Karpas-422 (cell line): ENCODE measurements around the gene ABHD11. TPM values are rescaled to one million over a fixed set of nuclear protein-coding genes. Genes with fewer than 3 reads are reported as not detected.

Experiments used
- DNase-seq: peaks from one replicate; pipeline ENCODE4 v3.0.0-alpha.2; 2015
- H2AFZ ChIP-seq: fragments of 200-600 bp; sonication (generic); 2 replicates; pipeline ENCODE4 v1.6.1; 2014; ENCODE audit warnings: antibody characterized with exemption, low read length, mixed read lengths
- H3K27ac ChIP-seq: fragments of 200-600 bp; sonication (generic); 2 replicates; pipeline ENCODE4 v1.5.1; 2014; ENCODE audit warnings: mild to moderate bottlenecking, low read length, moderate library complexity
- H3K27me3 ChIP-seq: fragments of 200-600 bp; sonication (generic); 2 replicates; pipeline ENCODE4 v1.6.1; 2014; ENCODE audit warnings: low read length, mixed read lengths
- H3K36me3 ChIP-seq: fragments of 200-600 bp; sonication (generic); 2 replicates; pipeline ENCODE4 v1.6.1; 2014; ENCODE audit warnings: low read length, mixed read lengths; ENCODE audit not compliant: insufficient read depth
- H3K4me1 ChIP-seq: fragments of 200-600 bp; sonication (generic); 2 replicates; pipeline ENCODE4 v1.6.1; 2014; ENCODE audit warnings: mild to moderate bottlenecking, low read length, mixed read lengths
- H3K4me2 ChIP-seq: fragments of 200-600 bp; sonication (generic); 2 replicates; pipeline ENCODE4 v1.6.1; 2014; ENCODE audit warnings: low read length, low read depth, mild to moderate bottlenecking; ENCODE audit not compliant: poor library complexity, severe bottlenecking
- H3K4me3 ChIP-seq: fragments of 200-600 bp; sonication (generic); 2 replicates; pipeline ENCODE4 v1.5.1; 2014; ENCODE audit warnings: mild to moderate bottlenecking, antibody characterized with exemption, low read length, mixed read lengths
- H3K79me2 ChIP-seq: fragments of 200-600 bp; sonication (generic); 2 replicates; pipeline ENCODE4 v1.6.1; 2014; ENCODE audit warnings: mild to moderate bottlenecking, low read length, mixed read lengths
- H3K9ac ChIP-seq: fragments of 200-600 bp; sonication (generic); 2 replicates; pipeline ENCODE4 v1.6.0; 2014; ENCODE audit warnings: low read length
- H3K9me2 ChIP-seq: fragments of 200-600 bp; sonication (generic), shearing (Covaris generic); replicated peaks from 2 replicates; pipeline ENCODE4 v1.6.0; 2014; ENCODE audit warnings: mild to moderate bottlenecking, low read length, moderate library complexity; ENCODE audit not compliant: insufficient read depth
- H3K9me3 ChIP-seq: fragments of 300-700, 200-600 bp; sonication (generic); 2 replicates; pipeline ENCODE4 v1.6.1; 2014; ENCODE audit warnings: low read length, mixed read lengths
- H4K20me1 ChIP-seq: fragments of 200-600 bp; sonication (generic); 2 replicates; pipeline ENCODE4 v1.6.1; 2014; ENCODE audit warnings: mild to moderate bottlenecking, antibody characterized with exemption, low read length, low read depth; ENCODE audit not compliant: insufficient read depth
- total RNA-seq: library from RNA; depleted of rRNA; stranded (reverse); fragments of >200 nt; shearing (Covaris generic); gene quantifications from 2 replicates; pipeline ENCODE4 v1.2.3, GENCODE V29; 2014; ENCODE audit warnings: low replicate concordance

The ABHD11 gene
- total RNA-seq, 1 experiment from 2014 or later: 14.3 TPM

GRCh38 chr7:73758581-73759138 is 20.1 kb upstream of the ABHD11 start:
- Histone ChIP-seq H3K9me3 (no peaks in the 10 kb centered on the region), H4K20me1 (no peaks in the 10 kb centered on the region), H3K4me3 (no peak overlapping the region), H3K9me2 (no peaks in the 10 kb centered on the region), H3K4me1 (no peaks in the 10 kb centered on the region), H2AFZ (no peak overlapping the region), H3K79me2 (no peaks in the 10 kb centered on the region), H3K27me3 (no peaks in the 10 kb centered on the region), H3K9ac (no peak overlapping the region), H3K4me2 (no peak overlapping the region), H3K36me3 (no peaks in the 10 kb centered on the region), H3K27ac (no peak overlapping the region)
- no peak for DNase-seq

- H3K4me1 ChIP-seq: no peaks in the 10 kb centered on the region
- no peak overlapping the region for H3K4me2 ChIP-seq
- no peak overlapping the region for H2AFZ ChIP-seq
- H3K4me3 ChIP-seq: no peak overlapping the region
- DNase-seq: no peak
- no peaks in the 10 kb centered on the region for H3K79me2 ChIP-seq
- no peaks in the 10 kb centered on the region for H4K20me1 ChIP-seq
- H3K36me3 ChIP-seq: no peaks in the 10 kb centered on the region
- no peaks in the 10 kb centered on the region for H3K27me3 ChIP-seq
- no peak overlapping the region for H3K27ac ChIP-seq
- H3K9me3 ChIP-seq: no peaks in the 10 kb centered on the region
- no peaks in the 10 kb centered on the region for H3K9me2 ChIP-seq
- no peak overlapping the region for H3K9ac ChIP-seq
Measured at GRCh38 chr7:73749931-73750776, 11.6 kb upstream of the ABHD11 start.

- Histone ChIP-seq H3K9me2 (no peaks in the 10 kb centered on the region), H2AFZ (no peak overlapping the region), H3K36me3 (no peaks in the 10 kb centered on the region), H3K79me2 (no peaks in the 10 kb centered on the region), H3K4me1 (no peaks in the 10 kb centered on the region), H3K9me3 (no peaks in the 10 kb centered on the region), H4K20me1 (no peaks in the 10 kb centered on the region), H3K27ac (no peak overlapping the region), H3K4me3 (no peak overlapping the region), H3K4me2 (no peak overlapping the region), H3K27me3 (no peaks in the 10 kb centered on the region), H3K9ac (no peak overlapping the region)
- no peak for DNase-seq
Measured at GRCh38 chr7:73746378-73746777, 7.8 kb upstream of the ABHD11 start.

- H3K9me3 ChIP-seq: no peaks in the 10 kb centered on the region
- H3K4me1 ChIP-seq: peaks cover 8% of the 10 kb centered on the region
- no peak overlapping the region for H2AFZ ChIP-seq
- no peak overlapping the region for H3K4me2 ChIP-seq
- no peak for DNase-seq
- H3K9ac ChIP-seq: no peak overlapping the region
- no peak overlapping the region for H3K4me3 ChIP-seq
- no peak overlapping the region for H3K27ac ChIP-seq
- no peaks in the 10 kb centered on the region for H3K79me2 ChIP-seq
- H3K27me3 ChIP-seq: no peaks in the 10 kb centered on the region
- no peaks in the 10 kb centered on the region for H3K9me2 ChIP-seq
- H4K20me1 ChIP-seq: no peaks in the 10 kb centered on the region
- H3K36me3 ChIP-seq: no peaks in the 10 kb centered on the region
Measured at GRCh38 chr7:73742753-73743641, 4.4 kb upstream of the ABHD11 start.

GRCh38 chr7:73742338-73742752 is 3.7 kb upstream of the ABHD11 start:
- Histone ChIP-seq H3K36me3 (no peaks in the 10 kb centered on the region), H3K9me2 (no peaks in the 10 kb centered on the region), H3K27me3 (no peaks in the 10 kb centered on the region), H3K9me3 (no peaks in the 10 kb centered on the region), H3K4me3 (no peak overlapping the region), H4K20me1 (peaks cover 6% of the 10 kb centered on the region), H3K4me2 (no peak overlapping the region), H3K79me2 (peaks cover 6% of the 10 kb centered on the region), H2AFZ (no peak overlapping the region), H3K27ac (no peak overlapping the region), H3K4me1 (peaks cover 15% of the 10 kb centered on the region), H3K9ac (no peak overlapping the region)
- no peak for DNase-seq

- Histone ChIP-seq H3K36me3 (no peaks in the 10 kb centered on the region), H3K9me3 (no peaks in the 10 kb centered on the region), H3K27ac (no peak overlapping the region), H4K20me1 (peaks cover 10% of the 10 kb centered on the region), H3K4me2 (no peak overlapping the region), H3K9me2 (no peaks in the 10 kb centered on the region), H2AFZ (no peak overlapping the region), H3K27me3 (no peaks in the 10 kb centered on the region), H3K4me1 (peaks cover 17% of the 10 kb centered on the region), H3K9ac (no peak overlapping the region), H3K4me3 (no peak overlapping the region), H3K79me2 (peaks cover 10% of the 10 kb centered on the region)
- DNase-seq: no peak
Measured at GRCh38 chr7:73741600-73741999, 3.0 kb upstream of the ABHD11 start.

GRCh38 chr7:73740771-73741170 is 2.2 kb upstream of the ABHD11 start:
- H3K4me2 ChIP-seq: no peak overlapping the region
- H3K36me3 ChIP-seq: no peaks in the 10 kb centered on the region

GRCh38 chr7:73740212-73740611 is 1.6 kb upstream of the ABHD11 start:
- no peak overlapping the region for H2AFZ ChIP-seq
- no peak overlapping the region for H3K27ac ChIP-seq
- no peaks in the 10 kb centered on the region for H3K36me3 ChIP-seq
- no peak overlapping the region for H3K9ac ChIP-seq
- H3K27me3 ChIP-seq: no peaks in the 10 kb centered on the region
- H3K4me1 ChIP-seq: peaks cover 17% of the 10 kb centered on the region
- peaks cover 10% of the 10 kb centered on the region for H4K20me1 ChIP-seq
- no peak overlapping the region for H3K4me2 ChIP-seq
- no peaks in the 10 kb centered on the region for H3K9me3 ChIP-seq
- no peaks in the 10 kb centered on the region for H3K9me2 ChIP-seq
- peaks cover 10% of the 10 kb centered on the region for H3K79me2 ChIP-seq
- DNase-seq: no peak
- no peak overlapping the region for H3K4me3 ChIP-seq

More at GRCh38 chr7:73740771-73741170, 2.2 kb upstream of the ABHD11 start:
- no peak for DNase-seq
- Histone ChIP-seq H3K27ac (no peak overlapping the region), H3K4me1 (peaks cover 17% of the 10 kb centered on the region), H3K9me3 (no peaks in the 10 kb centered on the region), H2AFZ (no peak overlapping the region), H3K79me2 (peaks cover 10% of the 10 kb centered on the region), H3K27me3 (no peaks in the 10 kb centered on the region), H3K4me3 (no peak overlapping the region), H3K9ac (no peak overlapping the region), H3K9me2 (no peaks in the 10 kb centered on the region), H4K20me1 (peaks cover 10% of the 10 kb centered on the region)
